Measurements from ENCODE around the gene SPRR1A.

DNA sequence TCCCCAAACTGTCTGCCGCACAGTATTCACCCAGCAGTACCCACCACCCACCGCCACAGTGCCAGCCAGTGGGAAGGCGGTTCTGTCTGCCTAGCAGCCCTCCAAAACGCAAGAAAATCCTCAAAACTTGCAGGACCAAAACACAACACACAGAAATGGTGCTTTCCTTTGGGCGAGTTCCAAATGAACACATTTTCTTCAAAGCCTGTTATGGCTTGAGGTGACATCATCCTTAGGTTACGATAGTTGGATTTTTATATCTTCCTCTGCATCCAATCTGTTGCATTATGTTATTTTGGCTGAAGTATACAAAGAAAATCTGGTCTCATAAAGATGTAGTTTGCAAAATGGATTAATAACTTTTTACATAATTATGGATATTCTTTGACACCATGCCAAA lies 9.3 kb downstream of the SPRR1A start:
- TF ChIP-seq POLR2A (IDR thresholded peaks at IDR 0.05): no peak
- TF ChIP-seq, protein P1, sequence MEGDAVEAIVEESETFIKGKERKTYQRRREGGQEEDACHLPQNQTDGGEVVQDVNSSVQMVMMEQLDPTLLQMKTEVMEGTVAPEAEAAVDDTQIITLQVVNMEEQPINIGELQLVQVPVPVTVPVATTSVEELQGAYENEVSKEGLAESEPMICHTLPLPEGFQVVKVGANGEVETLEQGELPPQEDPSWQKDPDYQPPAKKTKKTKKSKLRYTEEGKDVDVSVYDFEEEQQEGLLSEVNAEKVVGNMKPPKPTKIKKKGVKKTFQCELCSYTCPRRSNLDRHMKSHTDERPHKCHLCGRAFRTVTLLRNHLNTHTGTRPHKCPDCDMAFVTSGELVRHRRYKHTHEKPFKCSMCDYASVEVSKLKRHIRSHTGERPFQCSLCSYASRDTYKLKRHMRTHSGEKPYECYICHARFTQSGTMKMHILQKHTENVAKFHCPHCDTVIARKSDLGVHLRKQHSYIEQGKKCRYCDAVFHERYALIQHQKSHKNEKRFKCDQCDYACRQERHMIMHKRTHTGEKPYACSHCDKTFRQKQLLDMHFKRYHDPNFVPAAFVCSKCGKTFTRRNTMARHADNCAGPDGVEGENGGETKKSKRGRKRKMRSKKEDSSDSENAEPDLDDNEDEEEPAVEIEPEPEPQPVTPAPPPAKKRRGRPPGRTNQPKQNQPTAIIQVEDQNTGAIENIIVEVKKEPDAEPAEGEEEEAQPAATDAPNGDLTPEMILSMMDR (IDR thresholded peaks at IDR 0.05): no peak

Measured in gastroesophageal sphincter (tissue), 3 donors.